Measurements from ENCODE around the gene MZT2A. TPM values are rescaled to one million over a fixed set of nuclear protein-coding genes. Genes with fewer than 3 reads are reported as not detected.
"Not testable (repeated sequence)": the region's sequence is repeated elsewhere in the genome, so short reads cannot be mapped to it uniquely, and the experiment has no call there.

The MZT2A gene
- total RNA-seq, 1 donor from 2014 or later: 148 TPM

DNA sequence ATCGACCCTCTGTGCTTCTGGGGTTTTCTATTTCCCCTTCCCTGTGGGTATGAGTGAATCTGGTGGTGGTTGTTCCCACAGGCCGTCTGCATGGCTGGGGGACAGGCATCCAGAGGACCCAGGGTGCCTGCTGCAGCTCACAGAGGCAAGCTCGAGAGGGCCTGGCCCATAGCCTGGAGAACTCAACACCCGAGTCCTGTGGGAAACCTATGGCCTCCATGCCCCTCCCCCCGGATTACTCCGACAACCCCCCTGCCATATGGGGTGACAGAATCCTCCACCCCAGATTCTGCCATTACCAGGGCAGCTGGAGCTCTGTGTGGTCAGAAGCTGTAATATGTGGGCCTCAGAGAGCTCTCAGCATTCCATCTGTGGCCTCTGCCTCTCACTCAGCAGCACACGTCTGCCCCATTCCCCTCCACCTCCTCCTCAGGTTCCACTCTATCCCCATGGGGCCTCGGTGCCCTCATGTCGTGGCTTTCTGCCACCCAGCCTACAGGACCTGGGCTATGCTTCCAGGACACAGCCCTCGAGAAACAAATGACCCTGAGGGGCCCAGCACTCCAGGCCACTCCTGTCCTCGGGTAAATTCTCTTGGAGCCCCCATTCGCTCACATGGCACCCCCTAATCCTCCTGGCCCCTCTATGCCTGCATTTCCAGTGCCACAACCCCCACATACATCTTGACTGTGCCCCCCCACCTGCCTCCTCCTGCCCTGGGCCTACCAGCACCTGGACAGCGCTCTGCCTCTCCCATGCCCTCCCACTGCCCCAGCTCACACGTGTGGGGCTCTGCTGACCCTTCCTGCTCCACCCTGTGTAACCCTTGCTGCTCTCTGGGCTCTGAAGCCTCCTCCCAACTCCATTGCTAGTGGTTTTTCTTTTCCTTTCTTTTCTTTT lies 3.6 kb downstream of the MZT2A start:
- Mint-ChIP-seq H3K4me3 (ENCODE audit: unreplicated experiment) (no peak overlapping the region), H3K4me1 (ENCODE audit: unreplicated experiment) (peaks cover 7% of the 10 kb centered on the region), H3K27ac (ENCODE audit: unreplicated experiment) (no peak overlapping the region), H3K36me3 (ENCODE audit: low read depth, unreplicated experiment) (peaks cover 4% of the 10 kb centered on the region), H3K9me3 (ENCODE audit: unreplicated experiment) (no peaks in the 10 kb centered on the region), H3K27me3 (ENCODE audit: unreplicated experiment) (peaks cover 3% of the 10 kb centered on the region)
- no peak for DNase-seq (ENCODE audit: low spot score)
- TF ChIP-seq, protein P1, sequence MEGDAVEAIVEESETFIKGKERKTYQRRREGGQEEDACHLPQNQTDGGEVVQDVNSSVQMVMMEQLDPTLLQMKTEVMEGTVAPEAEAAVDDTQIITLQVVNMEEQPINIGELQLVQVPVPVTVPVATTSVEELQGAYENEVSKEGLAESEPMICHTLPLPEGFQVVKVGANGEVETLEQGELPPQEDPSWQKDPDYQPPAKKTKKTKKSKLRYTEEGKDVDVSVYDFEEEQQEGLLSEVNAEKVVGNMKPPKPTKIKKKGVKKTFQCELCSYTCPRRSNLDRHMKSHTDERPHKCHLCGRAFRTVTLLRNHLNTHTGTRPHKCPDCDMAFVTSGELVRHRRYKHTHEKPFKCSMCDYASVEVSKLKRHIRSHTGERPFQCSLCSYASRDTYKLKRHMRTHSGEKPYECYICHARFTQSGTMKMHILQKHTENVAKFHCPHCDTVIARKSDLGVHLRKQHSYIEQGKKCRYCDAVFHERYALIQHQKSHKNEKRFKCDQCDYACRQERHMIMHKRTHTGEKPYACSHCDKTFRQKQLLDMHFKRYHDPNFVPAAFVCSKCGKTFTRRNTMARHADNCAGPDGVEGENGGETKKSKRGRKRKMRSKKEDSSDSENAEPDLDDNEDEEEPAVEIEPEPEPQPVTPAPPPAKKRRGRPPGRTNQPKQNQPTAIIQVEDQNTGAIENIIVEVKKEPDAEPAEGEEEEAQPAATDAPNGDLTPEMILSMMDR (IDR thresholded peaks at IDR 0.05; ENCODE audit: unreplicated experiment): no peak

DNA sequence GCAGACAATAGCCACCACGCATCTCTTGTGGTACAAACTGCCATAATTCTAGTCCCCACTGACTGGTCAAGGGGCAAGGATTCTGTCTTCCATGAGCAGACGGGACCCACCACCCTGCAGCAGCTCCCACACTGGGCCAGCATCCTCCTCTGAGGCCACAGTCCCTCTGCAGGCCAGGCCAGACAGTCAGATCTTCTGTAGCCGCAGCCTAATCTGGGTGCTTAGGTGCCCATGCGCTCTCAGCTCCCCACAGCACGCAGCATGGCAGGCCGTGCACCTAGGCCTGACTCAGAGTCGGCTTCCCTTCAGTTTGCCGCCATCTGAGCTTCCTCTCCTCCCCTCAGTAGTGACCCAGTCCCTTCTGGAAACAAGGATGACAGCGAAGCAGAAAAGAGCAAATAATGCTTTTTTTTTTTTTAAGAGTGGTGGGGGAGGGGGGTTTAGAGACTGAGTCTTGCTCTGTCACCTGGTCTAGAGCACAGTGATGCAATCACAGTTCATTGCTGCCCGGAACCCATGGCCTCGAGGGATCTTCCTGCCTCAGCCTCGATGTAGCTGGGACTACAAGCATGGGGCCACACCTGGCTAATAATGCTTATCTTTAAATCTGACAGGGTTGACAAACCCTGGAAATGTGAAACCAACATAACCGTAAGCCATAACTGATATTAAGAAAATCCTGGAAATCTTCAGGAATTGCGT lies 5.8 kb downstream of the MZT2A start:
- DNase-seq (ENCODE audit: low spot score); H3K27ac Mint-ChIP-seq (ENCODE audit: unreplicated experiment); H3K4me1 Mint-ChIP-seq (ENCODE audit: unreplicated experiment): not testable (repeated sequence)

DNA sequence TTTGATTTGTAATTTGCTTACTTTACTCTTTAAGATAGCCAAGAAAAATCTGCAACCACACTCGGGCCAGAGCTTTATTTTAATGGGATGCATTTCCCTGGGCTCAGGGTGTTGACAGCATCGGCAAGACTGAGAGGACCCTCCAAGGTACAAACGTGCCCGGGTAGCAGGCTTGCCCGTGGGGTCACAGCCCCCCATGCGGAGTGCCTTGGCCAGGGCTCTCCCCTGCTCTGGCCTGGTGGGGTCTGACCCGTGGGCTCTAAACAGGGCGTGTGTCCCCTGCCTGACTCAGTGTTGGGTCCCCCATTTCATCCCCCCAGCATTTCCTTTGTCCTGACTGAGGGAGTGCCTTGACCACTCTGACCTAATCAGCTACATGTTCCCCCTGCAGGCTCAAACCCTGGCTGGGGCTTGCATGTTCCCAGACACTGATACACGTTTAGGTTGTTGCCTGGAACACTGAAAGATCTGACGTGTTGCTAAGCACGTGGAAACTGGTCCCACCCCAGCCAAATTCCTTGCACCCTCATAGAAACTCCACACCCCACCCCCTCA lies 7.2 kb downstream of the MZT2A start:
- not testable (repeated sequence) for H3K4me3 Mint-ChIP-seq (ENCODE audit: unreplicated experiment); H3K4me1 Mint-ChIP-seq (ENCODE audit: unreplicated experiment); H3K27ac Mint-ChIP-seq (ENCODE audit: unreplicated experiment)

More for the DNA sequence above, 5.8 kb downstream of the MZT2A start:
- not testable (repeated sequence) for H3K27me3 Mint-ChIP-seq (ENCODE audit: unreplicated experiment); H3K4me3 Mint-ChIP-seq (ENCODE audit: unreplicated experiment); H3K36me3 Mint-ChIP-seq (ENCODE audit: low read depth, unreplicated experiment); H3K9me3 Mint-ChIP-seq (ENCODE audit: unreplicated experiment)

DNA sequence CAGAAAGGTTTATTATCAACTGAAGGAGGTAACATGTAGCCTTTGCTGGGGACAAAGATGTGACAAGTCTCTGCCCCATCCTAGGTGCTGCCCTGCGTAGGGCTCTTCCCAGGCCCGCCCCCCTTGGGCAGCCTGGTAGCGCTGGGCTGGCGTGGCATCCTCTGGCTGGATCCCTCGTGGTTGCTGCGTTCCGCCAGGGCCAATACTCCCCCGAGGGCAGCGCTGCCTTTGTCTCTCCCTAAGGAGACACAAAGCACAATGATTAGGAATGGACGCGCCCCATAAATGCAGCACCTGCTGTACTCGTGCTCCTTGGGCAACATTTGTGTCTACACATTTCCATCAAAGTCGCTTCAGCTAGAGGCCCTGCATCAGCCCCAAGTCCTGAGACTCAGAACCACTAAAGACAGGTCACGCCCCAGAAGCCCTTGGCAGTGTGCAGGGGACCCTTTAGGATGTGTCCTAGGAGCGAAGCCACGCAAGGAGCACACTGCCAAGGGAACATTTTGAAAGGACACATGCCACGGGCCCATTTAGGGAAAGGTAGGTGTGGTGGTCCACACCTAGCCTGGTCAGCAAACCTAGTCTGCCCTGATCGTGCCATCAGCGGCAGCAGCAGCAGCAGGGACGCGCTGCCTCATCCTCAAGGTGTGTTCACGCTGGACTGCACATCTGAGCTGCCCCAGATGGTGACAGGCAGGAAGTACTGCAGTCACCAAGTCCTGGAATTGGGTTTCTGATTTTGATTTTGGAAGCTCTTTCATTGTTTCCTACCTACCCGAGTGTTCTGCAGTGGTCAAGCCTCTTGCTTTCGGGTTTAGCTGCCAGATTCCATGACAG lies 8.0 kb downstream of the MZT2A start:
- H3K4me1 Mint-ChIP-seq (ENCODE audit: unreplicated experiment); H3K4me3 Mint-ChIP-seq (ENCODE audit: unreplicated experiment); DNase-seq (ENCODE audit: low spot score); H3K27me3 Mint-ChIP-seq (ENCODE audit: unreplicated experiment); H3K27ac Mint-ChIP-seq (ENCODE audit: unreplicated experiment); H3K9me3 Mint-ChIP-seq (ENCODE audit: unreplicated experiment); H3K36me3 Mint-ChIP-seq (ENCODE audit: low read depth, unreplicated experiment): not testable (repeated sequence)

More for the DNA sequence above, 7.2 kb downstream of the MZT2A start:
- not testable (repeated sequence) for H3K9me3 Mint-ChIP-seq (ENCODE audit: unreplicated experiment); H3K27me3 Mint-ChIP-seq (ENCODE audit: unreplicated experiment); DNase-seq (ENCODE audit: low spot score); H3K36me3 Mint-ChIP-seq (ENCODE audit: low read depth, unreplicated experiment)

DNA sequence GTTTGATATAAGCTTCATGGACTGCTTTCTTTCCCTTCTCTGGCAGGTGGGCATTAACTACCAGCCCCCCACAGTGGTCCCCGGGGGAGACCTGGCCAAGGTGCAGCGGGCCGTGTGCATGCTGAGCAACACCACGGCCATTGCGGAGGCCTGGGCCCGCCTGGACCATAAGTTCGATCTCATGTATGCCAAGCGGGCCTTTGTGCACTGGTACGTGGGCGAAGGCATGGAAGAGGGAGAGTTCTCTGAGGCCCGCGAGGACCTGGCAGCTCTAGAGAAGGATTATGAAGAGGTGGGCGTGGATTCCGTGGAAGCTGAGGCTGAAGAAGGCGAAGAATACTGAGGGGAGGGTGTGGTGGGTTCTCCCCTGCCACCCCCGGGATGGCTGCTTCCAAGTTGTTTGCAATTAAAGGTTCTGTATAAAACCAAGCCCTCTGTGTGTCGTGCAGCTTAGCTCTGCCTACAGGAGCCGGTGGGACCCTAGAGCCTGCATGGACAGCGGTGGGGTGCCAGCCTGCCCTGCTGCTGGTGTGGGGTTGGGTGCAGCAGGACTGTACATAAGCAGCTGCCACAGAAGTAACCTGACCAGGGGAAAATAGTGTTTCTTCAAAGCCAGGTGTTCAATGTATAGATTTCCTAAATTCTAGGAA lies 9.6 kb downstream of the MZT2A start:
- not testable (repeated sequence) for H3K4me1 Mint-ChIP-seq (ENCODE audit: unreplicated experiment); H3K9me3 Mint-ChIP-seq (ENCODE audit: unreplicated experiment); H3K27ac Mint-ChIP-seq (ENCODE audit: unreplicated experiment); H3K4me3 Mint-ChIP-seq (ENCODE audit: unreplicated experiment); H3K27me3 Mint-ChIP-seq (ENCODE audit: unreplicated experiment); DNase-seq (ENCODE audit: low spot score); H3K36me3 Mint-ChIP-seq (ENCODE audit: low read depth, unreplicated experiment)

DNA sequence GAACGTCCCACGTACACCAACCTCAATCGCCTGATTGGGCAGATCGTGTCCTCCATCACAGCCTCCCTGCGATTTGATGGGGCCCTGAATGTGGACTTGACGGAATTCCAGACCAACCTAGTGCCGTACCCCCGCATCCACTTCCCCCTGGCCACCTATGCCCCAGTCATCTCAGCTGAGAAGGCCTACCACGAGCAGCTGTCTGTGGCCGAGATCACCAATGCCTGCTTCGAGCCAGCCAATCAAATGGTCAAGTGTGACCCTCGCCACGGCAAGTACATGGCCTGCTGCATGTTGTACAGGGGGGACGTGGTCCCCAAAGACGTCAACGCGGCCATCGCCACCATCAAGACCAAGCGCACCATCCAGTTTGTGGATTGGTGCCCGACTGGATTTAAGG lies 11.8 kb downstream of the MZT2A start:
- not testable (repeated sequence) for H3K27me3 Mint-ChIP-seq (ENCODE audit: unreplicated experiment); H3K36me3 Mint-ChIP-seq (ENCODE audit: low read depth, unreplicated experiment); H3K4me1 Mint-ChIP-seq (ENCODE audit: unreplicated experiment); H3K4me3 Mint-ChIP-seq (ENCODE audit: unreplicated experiment); H3K9me3 Mint-ChIP-seq (ENCODE audit: unreplicated experiment); DNase-seq (ENCODE audit: low spot score); H3K27ac Mint-ChIP-seq (ENCODE audit: unreplicated experiment)

DNA sequence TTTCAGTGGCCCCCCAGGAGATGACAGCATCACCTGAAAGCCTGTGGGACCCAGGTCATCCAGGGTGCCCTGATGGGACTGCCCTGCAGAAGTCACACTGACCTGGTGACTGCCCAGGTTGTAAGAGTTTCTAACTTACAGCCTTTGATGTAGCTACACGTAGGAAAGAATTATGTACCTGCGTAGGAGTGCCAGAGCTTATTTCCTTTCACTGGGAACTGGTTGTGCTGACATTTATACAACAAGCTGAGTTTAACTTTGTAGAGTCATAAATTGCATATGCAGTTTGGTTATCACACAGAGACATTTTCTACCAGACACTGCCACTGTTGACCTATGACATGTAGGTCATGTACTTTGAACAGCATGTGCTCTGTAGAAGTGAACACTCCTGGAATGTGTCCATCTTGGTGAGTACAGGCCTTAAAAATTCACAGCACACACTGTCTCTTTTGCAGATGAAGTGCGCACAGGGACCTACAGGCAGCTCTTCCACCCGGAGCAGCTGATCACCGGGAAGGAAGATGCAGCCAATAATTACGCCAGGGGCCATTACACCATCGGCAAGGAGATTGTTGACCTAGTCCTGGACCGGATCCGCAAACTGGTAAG lies 13.2 kb downstream of the MZT2A start:
- not testable (repeated sequence) for H3K9me3 Mint-ChIP-seq (ENCODE audit: unreplicated experiment); DNase-seq (ENCODE audit: low spot score); H3K36me3 Mint-ChIP-seq (ENCODE audit: low read depth, unreplicated experiment); H3K27ac Mint-ChIP-seq (ENCODE audit: unreplicated experiment); H3K4me1 Mint-ChIP-seq (ENCODE audit: unreplicated experiment); H3K27me3 Mint-ChIP-seq (ENCODE audit: unreplicated experiment); H3K4me3 Mint-ChIP-seq (ENCODE audit: unreplicated experiment)

DNA sequence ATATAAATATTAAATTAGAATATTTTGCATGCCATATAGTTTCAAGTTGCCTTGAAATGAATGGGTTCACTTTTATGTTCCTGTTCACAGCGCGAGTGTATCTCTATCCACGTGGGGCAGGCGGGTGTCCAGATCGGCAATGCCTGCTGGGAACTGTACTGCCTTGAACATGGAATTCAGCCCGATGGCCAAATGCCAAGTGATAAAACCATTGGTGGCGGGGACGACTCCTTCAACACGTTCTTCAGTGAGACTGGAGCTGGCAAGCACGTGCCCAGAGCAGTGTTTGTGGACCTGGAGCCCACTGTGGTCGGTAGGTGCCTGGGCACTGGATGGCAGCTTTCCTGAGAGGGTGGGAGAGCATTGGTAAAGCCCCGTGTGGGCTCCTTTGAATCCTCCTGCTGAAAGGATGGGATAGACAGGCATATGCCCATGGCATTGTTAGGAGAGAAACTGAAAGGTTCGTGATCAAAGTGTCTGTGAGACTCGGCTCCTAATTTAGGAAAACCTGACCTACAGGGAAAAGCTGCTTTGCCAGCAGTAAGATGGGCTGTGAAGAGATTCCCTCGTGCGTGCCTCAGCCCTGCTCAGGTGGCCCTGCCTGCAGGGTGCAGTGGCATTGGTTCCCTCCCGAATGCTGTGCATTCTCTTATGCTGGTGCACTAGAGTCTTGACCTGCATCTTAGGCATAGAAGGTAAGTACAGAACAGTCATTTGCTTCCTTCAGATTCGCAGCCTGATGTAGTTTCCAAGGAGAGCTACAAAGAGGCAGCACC lies 13.9 kb downstream of the MZT2A start:
- DNase-seq (ENCODE audit: low spot score); H3K27ac Mint-ChIP-seq (ENCODE audit: unreplicated experiment); H3K36me3 Mint-ChIP-seq (ENCODE audit: low read depth, unreplicated experiment); H3K4me3 Mint-ChIP-seq (ENCODE audit: unreplicated experiment); H3K4me1 Mint-ChIP-seq (ENCODE audit: unreplicated experiment); H3K9me3 Mint-ChIP-seq (ENCODE audit: unreplicated experiment); H3K27me3 Mint-ChIP-seq (ENCODE audit: unreplicated experiment): not testable (repeated sequence)

DNA sequence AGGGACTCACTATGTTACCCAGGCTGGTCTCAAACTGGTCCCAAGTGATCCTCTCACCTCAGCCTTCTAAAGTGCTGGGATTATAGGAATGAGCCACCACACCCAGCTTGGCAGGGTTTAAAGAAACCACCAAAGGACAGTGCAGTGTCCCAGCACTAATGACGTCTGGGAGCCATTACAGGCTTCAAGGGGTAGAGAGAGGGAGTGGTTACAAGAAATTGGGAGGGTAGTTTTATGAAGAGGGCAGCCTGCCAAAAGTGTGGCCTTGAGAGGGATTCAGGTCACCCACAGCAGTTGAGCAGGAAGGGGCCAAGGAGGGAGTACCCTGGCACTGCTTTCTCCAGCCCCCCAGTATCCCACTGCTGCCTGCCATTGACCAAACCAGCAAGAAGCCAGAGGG lies 15.0 kb downstream of the MZT2A start:
- not testable (repeated sequence) for H3K36me3 Mint-ChIP-seq (ENCODE audit: low read depth, unreplicated experiment); H3K4me1 Mint-ChIP-seq (ENCODE audit: unreplicated experiment); H3K27ac Mint-ChIP-seq (ENCODE audit: unreplicated experiment); H3K27me3 Mint-ChIP-seq (ENCODE audit: unreplicated experiment); H3K9me3 Mint-ChIP-seq (ENCODE audit: unreplicated experiment); H3K4me3 Mint-ChIP-seq (ENCODE audit: unreplicated experiment); DNase-seq (ENCODE audit: low spot score)
